Measurements from ENCODE around the gene LAD1. TPM values are rescaled to one million over a fixed set of nuclear protein-coding genes. Genes with fewer than 3 reads are reported as not detected.

The LAD1 gene
- total and polyA plus RNA-seq, 8 donors: 28.7 to 62.5 (median 44.3) TPM

GRCh38 chr1:201424146-201424545 is 25.0 kb upstream of the LAD1 start:
- no peak for TF ChIP-seq CTCF (IDR thresholded peaks at IDR 0.05)
- no peak for DNase-seq
- 100% methylated on average over 2 of the region's 2 CpGs for WGBS, 2 donors
- intact Hi-C loops (cut with DNase I): no loop called here
- H3K36me3 ChIP-seq: no peaks in the 10 kb centered on the region
- no peaks in the 10 kb centered on the region for H3K27me3 ChIP-seq
- FAIRE-seq: no peak
- H3K4me1 ChIP-seq: no peaks in the 10 kb centered on the region
- no peak overlapping the region for H3K27ac ChIP-seq
- no peak for ATAC-seq
- no peak overlapping the region for H3K4me3 ChIP-seq
- no peaks in the 10 kb centered on the region for H3K9me3 ChIP-seq

- Histone ChIP-seq H3K27me3 (no peaks in the 10 kb centered on the region), H3K27ac (no peak overlapping the region), H3K4me3 (no peak overlapping the region), H3K9me3 (no peaks in the 10 kb centered on the region), H3K4me1 (no peaks in the 10 kb centered on the region), H3K36me3 (no peaks in the 10 kb centered on the region)
- FAIRE-seq (no peak), ATAC-seq (no peak), DNase-seq (no peak)
- 88 to 91% methylated on average over 6 of the region's 6 CpGs for WGBS, 2 donors
- intact Hi-C loops (cut with DNase I): no loop called here
- no peak for TF ChIP-seq CTCF (IDR thresholded peaks at IDR 0.05)
Observed at GRCh38 chr1:201423655-201424054, 24.5 kb upstream of the LAD1 start.

GRCh38 chr1:201422436-201423030 is 23.4 kb upstream of the LAD1 start:
- Histone ChIP-seq H3K27me3 (no peaks in the 10 kb centered on the region), H3K36me3 (no peaks in the 10 kb centered on the region), H3K4me3 (no peak overlapping the region), H3K27ac (no peak overlapping the region), H3K9me3 (no peaks in the 10 kb centered on the region), H3K4me1 (no peaks in the 10 kb centered on the region)
- TF ChIP-seq CTCF (IDR thresholded peaks at IDR 0.05): no peak
- intact Hi-C loops (cut with DNase I): no loop called here
- ATAC-seq: no peak
- WGBS, 2 donors: 68 to 72% methylated on average over 6 of the region's 6 CpGs
- no peak for FAIRE-seq
- no peak for DNase-seq

- Histone ChIP-seq H3K9me3 (no peaks in the 10 kb centered on the region), H3K36me3 (no peaks in the 10 kb centered on the region), H3K27me3 (no peaks in the 10 kb centered on the region), H3K27ac (no peak overlapping the region), H3K4me1 (no peaks in the 10 kb centered on the region), H3K4me3 (no peak overlapping the region)
- ATAC-seq (no peak), FAIRE-seq (no peak), DNase-seq (no peak)
- intact Hi-C loops (cut with DNase I): no loop called here
- WGBS, 2 donors: 53 to 67% methylated on average over 3 of the region's 3 CpGs
- no peak for TF ChIP-seq CTCF (IDR thresholded peaks at IDR 0.05)
Observed at GRCh38 chr1:201422026-201422425, 22.9 kb upstream of the LAD1 start.

- DNase-seq (no peak), FAIRE-seq (no peak), ATAC-seq (no peak)
- intact Hi-C loops (cut with DNase I): no loop called here
- 81 to 83% methylated on average over 8 of the region's 8 CpGs for WGBS, 2 donors
- Histone ChIP-seq H3K9me3 (no peaks in the 10 kb centered on the region), H3K4me1 (no peaks in the 10 kb centered on the region), H3K4me3 (no peak overlapping the region), H3K27me3 (no peaks in the 10 kb centered on the region), H3K36me3 (no peaks in the 10 kb centered on the region), H3K27ac (no peak overlapping the region)
- TF ChIP-seq CTCF (IDR thresholded peaks at IDR 0.05): no peak
Observed at GRCh38 chr1:201421041-201421440, 21.9 kb upstream of the LAD1 start.

Measured in pancreas (tissue), 10 donors.